GM12878 (cell line): ENCODE results near the gene GABBR1. TPM values are rescaled to one million over a fixed set of nuclear protein-coding genes. Genes with fewer than 3 reads are reported as not detected.

Experiments
- ATAC-seq: fragments of 200-7000 bp; cut with Tn5 transposase; 3 replicates; pipeline ENCODE4 v1.9.1; 2020; ENCODE audit warnings: mild to moderate bottlenecking, moderate library complexity
- BruUV-seq: library from RNA; stranded (reverse); fragments of 400-500 nt; replicated peaks from 2 replicates; lab custom pipeline; 2021; lab: Mats Ljungman, UMichigan
- CTCF ChIA-PET: fragments of 300-600 bp; sonication (Branson Sonifier 250); formaldehyde crosslinking; extraction: SDS; loops from one replicate; lab custom pipeline; 2021; ENCODE audit warnings: inconsistent platforms; lab: Yijun Ruan, JAX
- POLR2A ChIA-PET: fragments of 350-600 bp; formaldehyde crosslinking; extraction: SDS; loops from one replicate; lab custom pipeline; 2021; ENCODE audit warnings: inconsistent platforms; lab: Charles Lee
- RAD21 ChIA-PET: fragments of 300-600 bp; sonication (Branson Sonifier 250); formaldehyde crosslinking; loops from one replicate; lab custom pipeline; 2023; ENCODE audit warnings: antibody characterized with exemption; ENCODE audit not compliant: unreplicated experiment; lab: Charles Lee
- SMC1A ChIA-PET: fragments of 300-600 bp; sonication (Branson Sonifier 250); formaldehyde crosslinking; loops from one replicate; lab custom pipeline; 2023; ENCODE audit not compliant: unreplicated experiment, uncharacterized antibody; lab: Charles Lee
- DNase-seq: peaks from one replicate; pipeline ENCODE4 v3.0.0-alpha.2; 2011; ENCODE audit warnings: low read depth, low spot score
- FAIRE-seq: peaks from 3 replicates; lab custom pipeline; 2011; peaks lifted over from hg19 to GRCh38; lab: Jason Lieb, UNC
- H2AFZ ChIP-seq: 2 replicates; pipeline ENCODE4 v1.6.0; 2011; ENCODE audit warnings: low read depth, low read length, control low read depth; ENCODE audit not compliant: control insufficient read depth
- H3K27ac ChIP-seq: 2 replicates; pipeline ENCODE4 v1.5.1; 2011; ENCODE audit warnings: control low read depth; ENCODE audit not compliant: control insufficient read depth, insufficient read depth
- H3K27me3 ChIP-seq, 2 experiments: replicated peaks in 1 of 2; 2 replicates each; pipeline versions ENCODE4 v1.6.0 to v1.6.1; 2011; ENCODE audit warnings: low read length in 1 of 2; ENCODE audit not compliant: control insufficient read depth in 2 of 2, insufficient read depth in 2 of 2
- H3K36me3 ChIP-seq, 2 experiments: 2 replicates each; pipeline ENCODE4 v1.5.1; 2011; ENCODE audit warnings: low read length in 1 of 2; ENCODE audit not compliant: control insufficient read depth in 2 of 2, insufficient read depth in 2 of 2
- H3K4me1 ChIP-seq: 2 replicates; pipeline ENCODE4 v1.6.1; 2011; ENCODE audit warnings: mild to moderate bottlenecking, low read length, moderate library complexity, mixed read lengths; ENCODE audit not compliant: control insufficient read depth, insufficient read depth
- H3K4me2 ChIP-seq: 2 replicates; pipeline ENCODE4 v1.6.0; 2011; ENCODE audit warnings: control low read depth; ENCODE audit not compliant: control insufficient read depth, insufficient read depth
- H3K4me3 ChIP-seq: fragments of 200-600 bp; sonication (generic); 2 replicates; pipeline ENCODE4 v1.5.1; 2016
- H3K79me2 ChIP-seq: 2 replicates; pipeline ENCODE4 v1.6.0; 2011; ENCODE audit warnings: low read length; ENCODE audit not compliant: control insufficient read depth, insufficient read depth
- H3K9ac ChIP-seq: 2 replicates; pipeline ENCODE4 v1.8.0; 2011; ENCODE audit warnings: low read length, control low read depth, mixed read lengths; ENCODE audit not compliant: control insufficient read depth, insufficient read depth
- H3K9me3 ChIP-seq: replicated peaks from 3 replicates; pipeline ENCODE4 v1.5.1; 2011; ENCODE audit warnings: mild to moderate bottlenecking, low read length; ENCODE audit not compliant: control insufficient read depth, insufficient read depth
- H4K20me1 ChIP-seq: 2 replicates; pipeline ENCODE4 v1.6.0; 2011; ENCODE audit not compliant: control insufficient read depth, insufficient read depth
- HCFC1 ChIP-seq: fragments of 150-350 bp; IDR thresholded peaks from 2 replicates; pipeline ENCODE4 v1.6.1; 2014; ENCODE audit warnings: low read length
- IRF3 ChIP-seq: fragments of 450-650 bp; IDR thresholded peaks from 2 replicates; pipeline ENCODE4 v1.6.1; 2014; ENCODE audit warnings: mild to moderate bottlenecking
- JUNB ChIP-seq: IDR thresholded peaks from 2 replicates; pipeline ENCODE4 v1.6.1; 2016; ENCODE audit warnings: antibody characterized with exemption, mild to moderate bottlenecking
- MYB ChIP-seq: fragments of 150-350 bp; IDR thresholded peaks from 2 replicates; pipeline ENCODE4 v1.6.1; 2014; ENCODE audit warnings: mild to moderate bottlenecking, low read depth, low read length, borderline replicate concordance
- NR2C1 ChIP-seq: fragments of 450-650 bp; IDR thresholded peaks from 2 replicates; pipeline ENCODE4 v1.6.1; 2017; ENCODE audit warnings: antibody characterized with exemption, mild to moderate bottlenecking, moderate library complexity
- RCOR1 ChIP-seq: conservative IDR thresholded peaks from 2 replicates; pipeline ENCODE4 v1.6.1; 2012; ENCODE audit warnings: low read depth, low read length, improper control_type of control experiment
- ZNF274 ChIP-seq: IDR thresholded peaks from one replicate; pipeline ENCODE4 v1.8.0; 2011; ENCODE audit not compliant: insufficient read length, insufficient read depth
- ZZZ3 ChIP-seq: IDR thresholded peaks from 2 replicates; pipeline ENCODE4 v1.6.1; 2011; ENCODE audit warnings: low read depth; ENCODE audit not compliant: control insufficient read depth, insufficient read length
- WGBS: methylation state at CpG from one replicate; pipeline ENCODE4 v1.1.6; 2016; ENCODE audit warnings: low lambda C conversion rate; ENCODE audit not compliant: insufficient replicate concordance, insufficient coverage; ENCODE audit errors: missing lambda C conversion rate; 5-methylcytosine and 5-hydroxymethylcytosine counted together
- in situ Hi-C: fragments of 300-500 bp; cut with MboI; formaldehyde crosslinking; loops from 9 replicates; pipeline ENCODE4 v1.14.3; 2018; ENCODE audit warnings: mixed read lengths
- intact Hi-C: fragments of 100-400 bp; cut with micrococcal nuclease; formaldehyde crosslinking; loops from one replicate; pipeline ENCODE4 v1.14.2; 2022; ENCODE audit not compliant: unreplicated experiment
- polyA plus RNA-seq, 11 experiments: library from polyadenylated mRNA; depleted of rRNA in 4 of 11; unstranded in 6 of 11; stranded (reverse) in 5 of 11; fragments of >200 nt; fragmentation: Nextera tagmentation in 4 of 11; fragmentation: Illumina TruSeq in 1 of 11; extraction: Ambion mirVana in 4 of 11; extraction: Trizol in 1 of 11; gene quantifications; 1 replicate in 1 of 11; 2 replicates in 10 of 11; pipeline versions ENCODE4 v1.2.1 to v1.2.3, GENCODE V29; 2011 to 2016; ENCODE audit warnings: inconsistent platforms in 2 of 11, missing spikeins in 2 of 11, low read depth in 1 of 11
- total RNA-seq, 4 experiments: library from RNA; depleted of rRNA in 3 of 4; stranded (reverse); fragments of >200 nt in 3 of 4; fragmentation: Illumina TruSeq in 1 of 4; extraction: Trizol in 1 of 4; gene quantifications; 2 replicates each; pipeline versions ENCODE4 v1.2.1 to v1.2.3, GENCODE V29; 2013 to 2021
- TF ChIP-seq, protein P1 (sequence below): IDR thresholded peaks from 2 replicates; pipeline ENCODE4 v1.6.1; 2012; ENCODE audit warnings: low read depth, low read length, improper control_type of control experiment
- TF ChIP-seq, protein P2 (sequence below): IDR thresholded peaks from 2 replicates; pipeline ENCODE4 v1.6.1; 2012; ENCODE audit warnings: low read depth, low read length, improper control_type of control experiment
- TF ChIP-seq, protein P3 (sequence below): fragments of 450-650 bp; IDR thresholded peaks from 2 replicates; pipeline ENCODE4 v1.6.1; 2018; ENCODE audit warnings: borderline replicate concordance, mild to moderate bottlenecking; ENCODE audit not compliant: partially characterized antibody

The GABBR1 gene
- total and polyA plus RNA-seq, 10 of the 15 experiments (the other 5 are each of a cell fraction or from before 2014, with no cell fraction given) = 0.11 to 5.2 (median 1.0) TPM

DNA sequence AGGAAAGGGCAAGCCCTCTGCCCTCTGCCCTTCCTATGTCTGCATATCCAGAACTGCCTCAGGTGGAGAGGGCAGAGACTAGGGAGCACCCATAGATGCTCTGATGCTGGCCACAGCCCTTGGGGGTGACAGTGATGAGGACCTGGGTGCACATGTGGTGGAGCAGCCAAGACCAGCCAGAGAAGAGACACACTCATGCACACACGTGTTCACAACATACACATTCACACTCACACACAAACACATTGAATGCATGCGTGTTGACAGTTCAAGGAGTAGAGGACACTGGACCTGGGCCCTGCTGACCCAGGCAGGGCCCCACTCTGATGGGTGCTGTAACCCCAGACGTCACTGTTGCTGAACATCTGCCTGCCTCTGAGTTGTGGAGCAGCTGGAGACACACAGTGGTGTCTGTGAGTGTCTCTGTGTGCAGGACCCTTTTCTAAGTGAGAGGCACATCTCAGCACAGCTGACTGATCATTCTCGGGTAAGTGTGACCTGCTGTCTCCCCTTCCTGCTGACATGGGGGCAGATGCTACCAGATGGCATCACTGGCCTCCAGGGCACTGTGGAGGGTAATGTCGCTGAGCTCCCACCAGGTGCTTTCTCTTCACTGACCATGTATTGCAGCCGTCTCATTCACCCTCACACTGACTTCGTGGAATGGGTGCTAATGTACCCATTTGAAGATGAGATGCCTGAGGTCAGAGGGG lies 115.1 kb downstream of the GABBR1 start:
- no peak for FAIRE-seq
- H4K20me1 ChIP-seq = no peaks in the 10 kb centered on the region
- BruUV-seq = no TSS peak

DNA sequence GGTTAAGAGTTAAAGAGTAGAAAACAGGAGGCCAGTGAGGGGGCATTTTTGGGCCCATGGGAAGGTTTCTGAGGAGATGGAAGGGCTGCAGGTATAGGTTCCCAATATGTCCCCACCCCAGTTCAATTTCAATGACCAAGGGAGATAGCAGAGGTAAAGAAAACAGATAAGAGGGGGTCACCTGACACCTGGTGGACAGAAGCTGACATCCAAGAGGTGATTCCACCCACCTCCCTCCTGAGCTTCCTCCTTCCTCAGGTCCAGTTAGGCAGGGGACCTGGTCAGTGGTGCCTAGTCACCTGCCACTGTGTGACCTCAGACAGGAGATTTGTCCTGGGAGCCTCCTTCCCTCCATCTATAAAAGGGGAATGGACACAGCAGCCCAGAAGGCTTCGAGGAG lies 115.7 kb downstream of the GABBR1 start:
- WGBS = 0% methylated on average over 1 of the region's 1 CpG
- SMC1A ChIA-PET = no interaction called here
- no peak overlapping the region for H3K4me3 ChIP-seq
- no peak for TF ChIP-seq HCFC1
- no peak for TF ChIP-seq NR2C1
- TF ChIP-seq, protein P1, sequence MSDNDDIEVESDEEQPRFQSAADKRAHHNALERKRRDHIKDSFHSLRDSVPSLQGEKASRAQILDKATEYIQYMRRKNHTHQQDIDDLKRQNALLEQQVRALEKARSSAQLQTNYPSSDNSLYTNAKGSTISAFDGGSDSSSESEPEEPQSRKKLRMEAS = no peak
- TF ChIP-seq ZZZ3 = no peak
- TF ChIP-seq, protein P2, sequence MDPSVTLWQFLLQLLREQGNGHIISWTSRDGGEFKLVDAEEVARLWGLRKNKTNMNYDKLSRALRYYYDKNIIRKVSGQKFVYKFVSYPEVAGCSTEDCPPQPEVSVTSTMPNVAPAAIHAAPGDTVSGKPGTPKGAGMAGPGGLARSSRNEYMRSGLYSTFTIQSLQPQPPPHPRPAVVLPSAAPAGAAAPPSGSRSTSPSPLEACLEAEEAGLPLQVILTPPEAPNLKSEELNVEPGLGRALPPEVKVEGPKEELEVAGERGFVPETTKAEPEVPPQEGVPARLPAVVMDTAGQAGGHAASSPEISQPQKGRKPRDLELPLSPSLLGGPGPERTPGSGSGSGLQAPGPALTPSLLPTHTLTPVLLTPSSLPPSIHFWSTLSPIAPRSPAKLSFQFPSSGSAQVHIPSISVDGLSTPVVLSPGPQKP = no peak
- no peak for TF ChIP-seq ZNF274
- TF ChIP-seq, protein P3, sequence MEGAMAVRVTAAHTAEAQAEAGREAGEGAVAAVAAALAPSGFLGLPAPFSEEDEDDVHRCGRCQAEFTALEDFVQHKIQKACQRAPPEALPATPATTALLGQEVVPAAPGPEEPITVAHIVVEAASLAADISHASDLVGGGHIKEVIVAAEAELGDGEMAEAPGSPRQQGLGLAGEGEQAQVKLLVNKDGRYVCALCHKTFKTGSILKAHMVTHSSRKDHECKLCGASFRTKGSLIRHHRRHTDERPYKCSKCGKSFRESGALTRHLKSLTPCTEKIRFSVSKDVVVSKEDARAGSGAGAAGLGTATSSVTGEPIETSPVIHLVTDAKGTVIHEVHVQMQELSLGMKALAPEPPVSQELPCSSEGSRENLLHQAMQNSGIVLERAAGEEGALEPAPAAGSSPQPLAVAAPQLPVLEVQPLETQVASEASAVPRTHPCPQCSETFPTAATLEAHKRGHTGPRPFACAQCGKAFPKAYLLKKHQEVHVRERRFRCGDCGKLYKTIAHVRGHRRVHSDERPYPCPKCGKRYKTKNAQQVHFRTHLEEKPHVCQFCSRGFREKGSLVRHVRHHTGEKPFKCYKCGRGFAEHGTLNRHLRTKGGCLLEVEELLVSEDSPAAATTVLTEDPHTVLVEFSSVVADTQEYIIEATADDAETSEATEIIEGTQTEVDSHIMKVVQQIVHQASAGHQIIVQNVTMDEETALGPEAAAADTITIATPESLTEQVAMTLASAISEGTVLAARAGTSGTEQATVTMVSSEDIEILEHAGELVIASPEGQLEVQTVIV = no peak
- no peak for TF ChIP-seq MYB
- no peak for TF ChIP-seq RCOR1
- TF ChIP-seq IRF3 = no peak

More for the DNA sequence above, 115.1 kb downstream of the GABBR1 start:
- POLR2A ChIA-PET = no interaction called here
- in situ Hi-C loops = no loop called here
- Histone ChIP-seq H3K4me1 (no peaks in the 10 kb centered on the region), H3K4me3 (no peak overlapping the region), H2AFZ (no peak overlapping the region)
- WGBS = 4% methylated on average over 7 of the region's 7 CpGs
- TF ChIP-seq JUNB = no peak
- TF ChIP-seq, all 136 proteins: peak for 0
- Histone ChIP-seq H3K27me3 (peaks cover 0 to 4% of the 10 kb centered on the region in 2 experiments; a peak in 1 of 4 replicates), H3K9me3 (no peaks in the 10 kb centered on the region), H3K27ac (no peak overlapping the region), H3K36me3 (no peaks in the 10 kb centered on the region), H3K79me2 (no peaks in the 10 kb centered on the region), H3K4me2 (no peak overlapping the region), H3K9ac (no peak overlapping the region)
- ChIA-PET RAD21 (no interaction called here), SMC1A (no interaction called here), CTCF (no interaction called here)
- ATAC-seq (no peak), DNase-seq (no peak)
- intact Hi-C loops = no loop called here

More for the DNA sequence above, 115.7 kb downstream of the GABBR1 start:
- BruUV-seq = no TSS peak
- no peak for ATAC-seq
- FAIRE-seq = no peak
- in situ Hi-C loops = no loop called here
- no peak overlapping the region for H3K9ac ChIP-seq
- H3K4me1 ChIP-seq = no peaks in the 10 kb centered on the region
- no peak for DNase-seq
- H3K36me3 ChIP-seq = no peaks in the 10 kb centered on the region
- no peak overlapping the region for H2AFZ ChIP-seq
- H3K79me2 ChIP-seq = no peaks in the 10 kb centered on the region
- RAD21 ChIA-PET = no interaction called here
- no peak overlapping the region for H3K4me2 ChIP-seq
- CTCF ChIA-PET = no interaction called here
- H3K9me3 ChIP-seq = no peaks in the 10 kb centered on the region
- H3K27me3 ChIP-seq = peaks cover 0 to 4% of the 10 kb centered on the region in 2 experiments; a peak in 1 of 4 replicates
- POLR2A ChIA-PET = no interaction called here
- intact Hi-C loops = no loop called here
- H3K27ac ChIP-seq = no peak overlapping the region
- H4K20me1 ChIP-seq = no peaks in the 10 kb centered on the region
